OCI-LY1 (cell line): ENCODE data around the gene WWOX.

Experiments used
- H2AFZ ChIP-seq: fragments of 200-600 bp; sonication (generic), shearing (Covaris generic); 2 replicates; pipeline ENCODE4 v1.6.0; 2014; ENCODE audit warnings: antibody characterized with exemption, mild to moderate bottlenecking, low read length
- H3F3A ChIP-seq: fragments of 200-600 bp; sonication (generic), shearing (Covaris generic); 2 replicates; pipeline ENCODE4 v1.6.0; 2014; ENCODE audit warnings: mild to moderate bottlenecking, antibody characterized with exemption, low read length, moderate library complexity; ENCODE audit not compliant: insufficient read depth
- H3K27ac ChIP-seq: fragments of 200-600 bp; sonication (generic); 2 replicates; pipeline ENCODE4 v1.5.1; 2014; ENCODE audit warnings: low read length, mixed run types, mild to moderate bottlenecking, low read depth; ENCODE audit not compliant: poor library complexity, severe bottlenecking
- H3K27me3 ChIP-seq: fragments of 200-600 bp; sonication (generic); 2 replicates; pipeline ENCODE4 v1.6.0; 2014; ENCODE audit warnings: antibody characterized with exemption, mild to moderate bottlenecking, low read length, moderate library complexity; ENCODE audit not compliant: insufficient read depth
- H3K36me3 ChIP-seq: fragments of 200-600 bp; sonication (generic); 2 replicates; pipeline ENCODE4 v1.6.1; 2014; ENCODE audit warnings: mild to moderate bottlenecking, antibody characterized with exemption, low read length, moderate library complexity, mixed read lengths; ENCODE audit not compliant: insufficient read depth
- H3K4me1 ChIP-seq: fragments of 200-600 bp; sonication (generic); 2 replicates; pipeline ENCODE4 v1.5.1; 2014; ENCODE audit warnings: mild to moderate bottlenecking, low read length, moderate library complexity; ENCODE audit not compliant: insufficient read depth, severe bottlenecking
- H3K4me2 ChIP-seq: fragments of 200-600 bp; sonication (generic), shearing (Covaris generic); 2 replicates; pipeline ENCODE4 v1.6.1; 2014; ENCODE audit warnings: low read length
- H3K4me3 ChIP-seq: fragments of 200-600 bp; sonication (generic); 2 replicates; pipeline ENCODE4 v1.5.1; 2014; ENCODE audit warnings: low read length, low read depth, mild to moderate bottlenecking, mixed read lengths; ENCODE audit not compliant: poor library complexity, severe bottlenecking
- H3K79me2 ChIP-seq: fragments of 200-600 bp; shearing (Covaris generic); 2 replicates; pipeline ENCODE4 v1.6.1; 2016; ENCODE audit warnings: mixed run types, low read length, mixed read lengths; ENCODE audit not compliant: insufficient read depth
- H3K9ac ChIP-seq: fragments of 200-600 bp; sonication (generic), shearing (Covaris generic); 2 replicates; pipeline ENCODE4 v1.6.1; 2014; ENCODE audit warnings: mild to moderate bottlenecking, low read length, mixed read lengths
- H3K9me2 ChIP-seq: fragments of 200-600 bp; sonication (generic), shearing (Covaris generic); 2 replicates; pipeline ENCODE4 v1.6.1; 2014; ENCODE audit warnings: low read depth, mild to moderate bottlenecking, low read length, mixed read lengths
- H3K9me3 ChIP-seq: fragments of 200-600 bp; shearing (Covaris generic); 2 replicates; pipeline ENCODE4 v1.6.1; 2014; ENCODE audit warnings: low read length, mixed read lengths
- H4K20me1 ChIP-seq: fragments of 200-600 bp; sonication (generic), shearing (Covaris generic); 2 replicates; pipeline ENCODE4 v1.6.0; 2016; ENCODE audit warnings: mild to moderate bottlenecking, low read length; ENCODE audit not compliant: insufficient read depth
- CTCF ChIP-seq: fragments of 200-600 bp; sonication (generic), shearing (Covaris generic); IDR thresholded peaks from 2 replicates; pipeline ENCODE4 v1.5.1; 2017; ENCODE audit warnings: mild to moderate bottlenecking, antibody characterized with exemption, low read length, moderate library complexity, mixed read lengths
- EZH2 ChIP-seq: fragments of 200-600 bp; sonication (generic), shearing (Covaris generic); IDR thresholded peaks from 2 replicates; pipeline ENCODE4 v1.8.0; 2017; ENCODE audit warnings: borderline replicate concordance, mixed run types, mild to moderate bottlenecking, antibody characterized with exemption, low read length, moderate library complexity, mixed read lengths

The WWOX gene

GRCh38 chr16:78294538-78295225 lies 195.2 kb downstream of the WWOX start:
- Histone ChIP-seq H3K9me3 (no peaks in the 10 kb centered on the region), H3K9me2 (no peaks in the 10 kb centered on the region), H3K4me1 (no peaks in the 10 kb centered on the region), H3K27me3 (no peaks in the 10 kb centered on the region), H4K20me1 (no peaks in the 10 kb centered on the region), H3K27ac (no peak overlapping the region), H3K4me2 (no peak overlapping the region), H3K79me2 (no peaks in the 10 kb centered on the region), H3K9ac (no peak overlapping the region), H3K4me3 (no peak overlapping the region), H3F3A (no peaks in the 10 kb centered on the region), H2AFZ (no peak overlapping the region), H3K36me3 (no peaks in the 10 kb centered on the region)
- no peak for TF ChIP-seq CTCF
- no peak for TF ChIP-seq EZH2

- Histone ChIP-seq H3K9ac (no peak overlapping the region), H4K20me1 (no peaks in the 10 kb centered on the region), H3K27ac (no peak overlapping the region), H3K79me2 (no peaks in the 10 kb centered on the region), H3K9me3 (no peaks in the 10 kb centered on the region), H2AFZ (no peak overlapping the region), H3K4me3 (no peak overlapping the region), H3K4me2 (no peak overlapping the region), H3K4me1 (no peaks in the 10 kb centered on the region), H3K9me2 (no peaks in the 10 kb centered on the region), H3K36me3 (no peaks in the 10 kb centered on the region), H3K27me3 (no peaks in the 10 kb centered on the region), H3F3A (no peaks in the 10 kb centered on the region)
- TF ChIP-seq CTCF (no peak), EZH2 (no peak)
Measured at GRCh38 chr16:78297066-78297666, 197.7 kb downstream of the WWOX start.

GRCh38 chr16:78298986-78299385 lies 199.5 kb downstream of the WWOX start:
- Histone ChIP-seq H3K9me2 (no peaks in the 10 kb centered on the region), H3K4me1 (no peaks in the 10 kb centered on the region), H3K9me3 (no peaks in the 10 kb centered on the region), H3K4me2 (no peak overlapping the region), H3K27me3 (no peaks in the 10 kb centered on the region), H4K20me1 (no peaks in the 10 kb centered on the region), H3K27ac (no peak overlapping the region), H3K79me2 (no peaks in the 10 kb centered on the region), H3K36me3 (no peaks in the 10 kb centered on the region), H2AFZ (no peak overlapping the region), H3K4me3 (no peak overlapping the region), H3K9ac (no peak overlapping the region), H3F3A (no peaks in the 10 kb centered on the region)
- TF ChIP-seq EZH2: no peak
- TF ChIP-seq CTCF: no peak
